Omental fat pad (tissue), 4 donors: ENCODE data around the gene MTHFSD. TPM values are rescaled to one million over a fixed set of nuclear protein-coding genes. Genes with fewer than 3 reads are reported as not detected.

Source experiments
- ATAC-seq: fragments of 150-250 bp; one replicate; pipeline ENCODE4 v1.9.1; 2016; ENCODE audit warnings: mild to moderate bottlenecking, moderate library complexity; ENCODE audit not compliant: low FRiP score
- DNase-seq: peaks from one replicate; pipeline ENCODE4 v3.0.0-alpha.2; 2019; ENCODE audit warnings: low spot score
- CTCF ChIP-seq, 3 donors: fragments of 450-650 bp; IDR thresholded peaks; one replicate each; pipeline ENCODE4 v1.5.1; 2016 to 2017; ENCODE audit warnings: antibody characterized with exemption in 3 of 3, mild to moderate bottlenecking in 3 of 3, moderate library complexity in 2 of 3
- total RNA-seq, 4 donors: library from RNA; depleted of rRNA; stranded (reverse); fragments of >200 nt; gene quantifications; one replicate each; pipeline ENCODE4 v1.1.0, GENCODE V29; 2016

The MTHFSD gene
- total RNA-seq, 4 donors from 2014 or later: 6.4 to 20.2 (median 9.1) TPM

DNA sequence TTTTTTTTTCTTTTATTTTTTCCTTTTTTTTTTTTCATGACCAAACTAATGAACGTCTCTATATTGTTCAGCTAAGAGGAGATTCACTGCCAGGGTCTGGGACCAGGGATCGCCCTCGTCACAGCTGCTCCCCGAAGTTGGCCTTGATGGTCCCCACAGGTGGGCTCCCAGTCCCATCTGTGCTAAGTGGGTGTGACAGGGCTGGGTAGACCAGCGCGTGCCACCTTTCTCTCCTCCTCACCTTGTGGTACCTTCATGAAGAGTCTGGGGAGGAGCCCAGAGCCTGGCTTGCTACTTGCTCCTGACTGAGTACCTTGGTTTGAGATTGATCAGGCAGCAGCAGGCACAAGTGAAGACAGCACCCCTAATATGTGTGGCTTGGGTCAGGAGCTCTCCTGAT, 51.2 kb downstream of the MTHFSD start:
- ATAC-seq: no peak
- TF ChIP-seq CTCF (IDR thresholded peaks at IDR 0.05): no peak
- no peak for DNase-seq

GRCh38 chr16:86502856-86503748, 51.9 kb downstream of the MTHFSD start:
- no peak for ATAC-seq
- DNase-seq: no peak
- TF ChIP-seq CTCF (IDR thresholded peaks at IDR 0.05): no peak

GRCh38 chr16:86501989-86502855, 52.8 kb downstream of the MTHFSD start:
- no peak for DNase-seq
- ATAC-seq: no peak
- TF ChIP-seq CTCF (IDR thresholded peaks at IDR 0.05): no peak

GRCh38 chr16:86500708-86501510, 54.1 kb downstream of the MTHFSD start:
- ATAC-seq (no peak), DNase-seq (no peak)
- no peak for TF ChIP-seq CTCF (IDR thresholded peaks at IDR 0.05)

DNA sequence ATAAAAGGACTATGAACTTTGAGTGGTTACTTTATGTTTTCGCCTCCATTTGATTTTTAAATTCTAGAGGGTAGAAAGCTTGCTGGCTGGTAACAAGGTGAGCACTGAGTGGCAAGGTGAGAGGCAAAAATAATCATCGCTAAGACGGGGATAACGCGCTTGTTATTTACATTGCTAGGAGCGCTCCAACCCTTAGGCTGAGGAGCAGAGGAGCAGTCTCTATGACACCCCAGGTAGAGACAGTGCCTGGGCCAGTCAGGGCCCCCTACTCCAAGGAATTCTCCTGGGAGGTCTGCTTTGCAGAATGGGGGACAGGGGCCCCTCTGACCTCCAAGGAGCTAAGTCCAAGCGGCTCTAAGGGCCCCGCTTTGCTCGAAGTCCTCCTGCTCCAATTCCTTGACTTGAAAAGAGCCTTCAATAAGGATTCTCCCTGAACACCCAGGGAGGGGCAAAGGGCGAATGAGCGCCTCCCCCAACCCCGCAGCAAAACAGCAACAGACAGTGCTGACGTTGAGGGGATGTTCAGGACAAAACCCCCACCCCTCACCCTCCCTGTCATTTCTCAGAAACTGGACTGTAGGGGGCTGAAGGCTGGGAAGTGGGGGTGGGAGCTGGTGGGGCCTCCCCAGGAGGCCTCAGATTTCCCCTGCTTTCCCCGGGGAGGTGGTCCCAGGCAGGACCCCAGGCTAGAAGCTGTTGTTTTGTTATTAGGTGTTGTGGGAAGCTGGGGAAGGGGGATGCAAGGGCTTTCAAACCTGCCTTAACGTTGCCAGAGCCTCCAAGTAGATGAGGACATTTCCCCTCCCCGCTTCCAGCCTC, 54.9 kb downstream of the MTHFSD start:
- DNase-seq (no peak), ATAC-seq (no peak)
- TF ChIP-seq CTCF (IDR thresholded peaks at IDR 0.05): no peak

- ATAC-seq (no peak), DNase-seq (no peak)
- no peak for TF ChIP-seq CTCF (IDR thresholded peaks at IDR 0.05)
Observed at GRCh38 chr16:86499440-86499786, 55.6 kb downstream of the MTHFSD start.
